ENCODE data around the gene UTY.

The UTY gene

GRCh38 chrY:13440811-13441210 lies 39.0 kb downstream of the UTY start:
- no peaks in the 10 kb centered on the region for H3K27me3 ChIP-seq (ENCODE audit: control insufficient read depth, insufficient read depth, low read length)
- no peak overlapping the region for H3K27ac ChIP-seq (ENCODE audit: low read depth, low read length)
- no peaks in the 10 kb centered on the region for H3K4me1 ChIP-seq (ENCODE audit: control insufficient read depth, insufficient read depth, low read length)
- H3K9ac ChIP-seq (ENCODE audit: low read length) = no peak overlapping the region
- no peaks in the 10 kb centered on the region for H3K36me3 ChIP-seq (ENCODE audit: control insufficient read depth, insufficient read depth, low read length)
- H3K4me3 ChIP-seq (ENCODE audit: low read length) = no peak overlapping the region

- Histone ChIP-seq H3K4me1 (ENCODE audit: control insufficient read depth, insufficient read depth, low read length) (no peaks in the 10 kb centered on the region), H3K27me3 (ENCODE audit: control insufficient read depth, insufficient read depth, low read length) (no peaks in the 10 kb centered on the region), H3K9ac (ENCODE audit: low read length) (no peak overlapping the region), H3K36me3 (ENCODE audit: control insufficient read depth, insufficient read depth, low read length) (no peaks in the 10 kb centered on the region), H3K27ac (ENCODE audit: low read depth, low read length) (no peak overlapping the region), H3K4me3 (ENCODE audit: low read length) (no peak overlapping the region)
These were observed 43.6 kb downstream of the UTY start for GRCh38 chrY:13435968-13436937.

- Histone ChIP-seq H3K36me3 (ENCODE audit: control insufficient read depth, insufficient read depth, low read length) (no peaks in the 10 kb centered on the region), H3K4me3 (ENCODE audit: low read length) (no peak overlapping the region), H3K4me1 (ENCODE audit: control insufficient read depth, insufficient read depth, low read length) (no peaks in the 10 kb centered on the region), H3K27me3 (ENCODE audit: control insufficient read depth, insufficient read depth, low read length) (no peaks in the 10 kb centered on the region), H3K9ac (ENCODE audit: low read length) (no peak overlapping the region), H3K27ac (ENCODE audit: low read depth, low read length) (no peak overlapping the region)
These were observed 44.4 kb downstream of the UTY start for GRCh38 chrY:13435206-13435967.

GRCh38 chrY:13432293-13433025 lies 47.4 kb downstream of the UTY start:
- H3K27ac ChIP-seq (ENCODE audit: low read depth, low read length) = no peak overlapping the region
- H3K4me3 ChIP-seq (ENCODE audit: low read length) = no peak overlapping the region
- H3K4me1 ChIP-seq (ENCODE audit: control insufficient read depth, insufficient read depth, low read length) = no peaks in the 10 kb centered on the region
- no peaks in the 10 kb centered on the region for H3K27me3 ChIP-seq (ENCODE audit: control insufficient read depth, insufficient read depth, low read length)
- no peak overlapping the region for H3K9ac ChIP-seq (ENCODE audit: low read length)
- H3K36me3 ChIP-seq (ENCODE audit: control insufficient read depth, insufficient read depth, low read length) = no peaks in the 10 kb centered on the region

GRCh38 chrY:13429551-13429950 lies 50.3 kb downstream of the UTY start:
- Histone ChIP-seq H3K4me3 (ENCODE audit: low read length) (no peak overlapping the region), H3K4me1 (ENCODE audit: control insufficient read depth, insufficient read depth, low read length) (no peaks in the 10 kb centered on the region), H3K27me3 (ENCODE audit: control insufficient read depth, insufficient read depth, low read length) (no peaks in the 10 kb centered on the region), H3K27ac (ENCODE audit: low read depth, low read length) (no peak overlapping the region), H3K9ac (ENCODE audit: low read length) (no peak overlapping the region), H3K36me3 (ENCODE audit: control insufficient read depth, insufficient read depth, low read length) (no peaks in the 10 kb centered on the region)

- Histone ChIP-seq H3K27ac (ENCODE audit: low read depth, low read length) (no peak overlapping the region), H3K27me3 (ENCODE audit: control insufficient read depth, insufficient read depth, low read length) (no peaks in the 10 kb centered on the region), H3K36me3 (ENCODE audit: control insufficient read depth, insufficient read depth, low read length) (no peaks in the 10 kb centered on the region), H3K4me3 (ENCODE audit: low read length) (no peak overlapping the region), H3K4me1 (ENCODE audit: control insufficient read depth, insufficient read depth, low read length) (no peaks in the 10 kb centered on the region), H3K9ac (ENCODE audit: low read length) (no peak overlapping the region)
These were observed 56.5 kb downstream of the UTY start for GRCh38 chrY:13423281-13423732.

GRCh38 chrY:13416869-13417661 lies 62.8 kb downstream of the UTY start:
- H3K27ac ChIP-seq (ENCODE audit: low read depth, low read length) = no peak overlapping the region

GRCh38 chrY:13415556-13415955 lies 64.3 kb downstream of the UTY start:
- Histone ChIP-seq H3K9ac (ENCODE audit: low read length) (no peak overlapping the region), H3K4me3 (ENCODE audit: low read length) (no peak overlapping the region), H3K36me3 (ENCODE audit: control insufficient read depth, insufficient read depth, low read length) (no peaks in the 10 kb centered on the region), H3K4me1 (ENCODE audit: control insufficient read depth, insufficient read depth, low read length) (no peaks in the 10 kb centered on the region), H3K27ac (ENCODE audit: low read depth, low read length) (no peak overlapping the region), H3K27me3 (ENCODE audit: control insufficient read depth, insufficient read depth, low read length) (no peaks in the 10 kb centered on the region)

More at GRCh38 chrY:13416869-13417661, 62.8 kb downstream of the UTY start:
- Histone ChIP-seq H3K9ac (ENCODE audit: low read length) (no peak overlapping the region), H3K27me3 (ENCODE audit: control insufficient read depth, insufficient read depth, low read length) (no peaks in the 10 kb centered on the region), H3K36me3 (ENCODE audit: control insufficient read depth, insufficient read depth, low read length) (no peaks in the 10 kb centered on the region), H3K4me3 (ENCODE audit: low read length) (no peak overlapping the region), H3K4me1 (ENCODE audit: control insufficient read depth, insufficient read depth, low read length) (no peaks in the 10 kb centered on the region)

GRCh38 chrY:13398876-13399275 lies 81.0 kb downstream of the UTY start:
- Histone ChIP-seq H3K27ac (ENCODE audit: low read depth, low read length) (no peak overlapping the region), H3K9ac (ENCODE audit: low read length) (no peak overlapping the region), H3K4me3 (ENCODE audit: low read length) (no peak overlapping the region), H3K36me3 (ENCODE audit: control insufficient read depth, insufficient read depth, low read length) (no peaks in the 10 kb centered on the region), H3K4me1 (ENCODE audit: control insufficient read depth, insufficient read depth, low read length) (no peaks in the 10 kb centered on the region), H3K27me3 (ENCODE audit: control insufficient read depth, insufficient read depth, low read length) (no peaks in the 10 kb centered on the region)

- Histone ChIP-seq H3K36me3 (ENCODE audit: control insufficient read depth, insufficient read depth, low read length) (no peaks in the 10 kb centered on the region), H3K4me1 (ENCODE audit: control insufficient read depth, insufficient read depth, low read length) (no peaks in the 10 kb centered on the region), H3K27me3 (ENCODE audit: control insufficient read depth, insufficient read depth, low read length) (no peaks in the 10 kb centered on the region), H3K4me3 (ENCODE audit: low read length) (no peak overlapping the region), H3K27ac (ENCODE audit: low read depth, low read length) (no peak overlapping the region), H3K9ac (ENCODE audit: low read length) (no peak overlapping the region)
These were observed 98.6 kb downstream of the UTY start for GRCh38 chrY:13381110-13381683.
